Right hindlimb (tissue), 1 donor: Measurements from ENCODE around the gene MCC.

ENCODE experiments used
- DNase-seq: peaks from one replicate; pipeline ENCODE4 v3.0.0-alpha.2; 2018

The MCC gene

GRCh38 chr5:113003763-113004162, 484.5 kb downstream of the MCC start:
- no peak for DNase-seq

- no peak for DNase-seq
These were observed 485.8 kb downstream of the MCC start for GRCh38 chr5:113002423-113002822.

- no peak for DNase-seq
These were observed 487.8 kb downstream of the MCC start for GRCh38 chr5:113000466-113000865.

DNA sequence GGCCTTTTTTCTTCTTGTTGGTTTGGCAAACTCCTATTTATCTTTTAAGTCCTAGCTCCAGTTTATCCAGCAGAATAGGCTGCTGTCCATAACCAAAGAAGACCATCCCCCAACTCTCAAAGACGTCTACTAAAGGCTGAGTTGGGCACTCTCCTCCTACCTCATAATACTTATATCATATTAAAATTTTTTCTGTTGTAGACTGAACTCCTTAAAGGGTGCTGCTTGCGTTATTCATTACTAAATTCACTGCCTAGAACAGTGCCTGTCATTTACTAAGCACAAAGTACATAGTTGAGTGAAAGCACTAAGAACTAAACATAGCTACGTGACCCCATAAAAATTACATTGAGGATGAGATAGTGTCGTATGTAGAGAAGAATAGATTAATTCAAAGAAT, 490.0 kb downstream of the MCC start:
- DNase-seq, result no peak

DNA sequence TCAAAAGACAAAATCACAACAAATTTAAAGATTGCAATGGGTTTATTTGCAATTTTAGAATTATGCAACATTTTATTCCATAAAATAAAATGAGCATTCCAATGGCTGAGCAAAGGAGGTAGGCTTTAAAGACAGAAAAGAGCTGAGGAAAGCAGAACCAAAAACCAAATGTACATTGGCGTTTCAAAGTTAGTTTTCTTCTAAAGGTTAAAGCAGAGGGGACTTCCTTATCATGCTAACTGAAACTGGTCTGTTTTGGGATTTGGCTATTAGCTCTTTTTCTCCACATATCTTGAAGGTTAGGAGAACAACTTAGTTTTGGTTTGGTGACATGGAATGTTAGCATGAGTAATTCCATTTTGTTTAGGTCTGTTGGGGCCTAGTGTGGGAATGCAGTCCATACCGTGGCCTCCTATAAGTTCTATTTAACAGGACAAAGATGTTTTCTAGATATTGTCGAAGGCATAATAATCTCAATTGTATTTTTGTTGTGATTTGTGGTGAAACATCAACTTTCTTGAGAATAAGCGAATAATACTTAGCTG, 491.4 kb downstream of the MCC start:
- no peak for DNase-seq

DNA sequence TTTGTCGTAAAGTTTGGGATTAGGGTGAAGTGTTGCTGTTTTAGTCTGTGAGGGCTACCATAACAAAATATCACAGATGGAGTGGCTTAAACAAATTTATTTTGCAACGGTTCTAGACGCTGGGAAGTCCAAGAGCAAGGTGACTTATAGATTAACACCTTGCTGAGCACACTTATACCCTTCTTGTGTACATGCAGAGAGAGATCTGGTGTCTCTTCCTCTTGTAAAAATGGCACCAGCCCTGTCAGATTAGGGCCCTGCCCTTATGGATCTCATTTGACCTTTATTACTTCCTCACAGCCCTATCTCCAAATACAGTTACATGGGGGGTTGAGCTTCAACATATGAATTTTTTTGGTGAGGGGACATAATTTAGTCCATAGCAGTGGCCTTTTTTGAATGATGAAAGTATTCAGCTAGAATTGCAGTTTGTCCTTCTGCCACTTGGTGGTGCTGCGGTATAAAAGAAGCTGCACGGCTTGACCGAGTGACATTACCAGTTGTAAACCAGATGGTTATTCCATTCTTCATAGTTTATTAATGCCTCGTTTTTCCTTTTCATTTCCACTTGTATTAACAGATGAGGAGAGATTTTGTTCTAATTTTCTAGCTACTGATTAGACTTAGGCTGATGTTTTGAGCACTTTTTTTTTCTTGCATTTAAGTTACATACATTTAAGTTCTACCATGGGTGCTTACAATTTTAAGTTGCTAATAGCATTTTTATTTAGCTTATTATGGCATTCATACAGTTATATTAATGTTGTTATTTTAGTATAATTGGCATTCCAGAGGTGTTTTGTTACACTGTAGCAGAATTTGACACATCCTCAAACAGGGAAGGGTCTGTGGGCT, 492.3 kb downstream of the MCC start:
- DNase-seq, result peak; percentile 85

- DNase-seq, result no peak
These were observed 502.0 kb downstream of the MCC start for GRCh38 chr5:112986224-112986623.

DNA sequence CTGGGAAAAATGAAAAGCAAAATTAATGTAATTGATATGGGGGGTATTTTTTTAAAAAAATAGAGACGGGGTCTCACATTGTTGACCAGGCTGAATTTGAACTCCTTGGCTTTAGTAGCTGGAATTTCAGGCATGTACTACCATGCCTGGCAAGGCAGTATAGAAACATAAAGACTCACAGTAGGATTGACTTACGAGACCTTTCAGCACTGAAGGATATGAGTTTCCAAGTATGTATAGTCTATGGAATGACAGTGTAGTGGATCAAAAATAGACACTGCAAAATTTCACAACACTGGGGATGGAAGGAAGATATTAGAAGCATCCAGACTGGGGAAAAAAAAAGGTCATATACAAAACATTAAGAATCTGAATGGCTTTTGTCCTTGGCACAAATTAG, 504.9 kb downstream of the MCC start:
- no peak for DNase-seq

GRCh38 chr5:112979723-112980122, 508.5 kb downstream of the MCC start:
- no peak for DNase-seq

- DNase-seq, result no peak
These were observed 509.4 kb downstream of the MCC start for GRCh38 chr5:112978836-112979235.

DNA sequence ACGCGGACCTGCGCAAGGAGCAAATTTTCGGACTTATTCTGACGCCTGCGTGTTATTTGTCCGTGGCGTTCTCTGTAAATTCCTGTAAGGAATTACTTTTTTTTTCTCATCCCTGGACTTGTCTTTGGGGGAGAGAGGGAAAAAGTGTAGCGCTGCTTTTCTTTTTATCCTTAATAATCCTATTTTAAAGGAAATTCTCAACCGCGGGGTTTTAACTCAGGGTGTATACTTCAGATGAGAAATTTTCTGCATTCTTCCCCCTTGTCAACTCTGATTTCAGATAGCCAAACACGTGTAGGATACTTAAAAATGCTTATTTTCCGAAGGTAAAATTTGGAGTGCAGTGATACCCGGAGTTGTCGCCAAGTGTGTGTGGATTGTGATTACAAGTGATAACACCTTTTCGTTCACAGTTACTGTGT, 510.8 kb downstream of the MCC start:
- DNase-seq, result no peak

GRCh38 chr5:112976432-112977309, 511.6 kb downstream of the MCC start, which contains the start of gene DCP2:
TSS of gene DCP2 (plus strand) at chr5:112976798. CDS start at chr5:112976934, 136 bp downstream.
- peak; percentile 98 for DNase-seq

GRCh38 chr5:112975721-112976431, 512.4 kb downstream of the MCC start:
- no peak for DNase-seq

- no peak for DNase-seq
These were observed 513.4 kb downstream of the MCC start for GRCh38 chr5:112974901-112975300.

GRCh38 chr5:112973904-112974303, 514.3 kb downstream of the MCC start:
- no peak for DNase-seq

GRCh38 chr5:112973036-112973435, 515.2 kb downstream of the MCC start:
- no peak for DNase-seq
